HG03342 (cell line): ENCODE measurements around the gene MRPL54.

Experiments
- ATAC-seq: cut with Tn5 transposase; IDR thresholded peaks from one replicate; pipeline ENCODE4 v1.9.1; 2021; ENCODE audit warnings: mild to moderate bottlenecking, moderate library complexity; ENCODE audit not compliant: unreplicated experiment

The MRPL54 gene

DNA sequence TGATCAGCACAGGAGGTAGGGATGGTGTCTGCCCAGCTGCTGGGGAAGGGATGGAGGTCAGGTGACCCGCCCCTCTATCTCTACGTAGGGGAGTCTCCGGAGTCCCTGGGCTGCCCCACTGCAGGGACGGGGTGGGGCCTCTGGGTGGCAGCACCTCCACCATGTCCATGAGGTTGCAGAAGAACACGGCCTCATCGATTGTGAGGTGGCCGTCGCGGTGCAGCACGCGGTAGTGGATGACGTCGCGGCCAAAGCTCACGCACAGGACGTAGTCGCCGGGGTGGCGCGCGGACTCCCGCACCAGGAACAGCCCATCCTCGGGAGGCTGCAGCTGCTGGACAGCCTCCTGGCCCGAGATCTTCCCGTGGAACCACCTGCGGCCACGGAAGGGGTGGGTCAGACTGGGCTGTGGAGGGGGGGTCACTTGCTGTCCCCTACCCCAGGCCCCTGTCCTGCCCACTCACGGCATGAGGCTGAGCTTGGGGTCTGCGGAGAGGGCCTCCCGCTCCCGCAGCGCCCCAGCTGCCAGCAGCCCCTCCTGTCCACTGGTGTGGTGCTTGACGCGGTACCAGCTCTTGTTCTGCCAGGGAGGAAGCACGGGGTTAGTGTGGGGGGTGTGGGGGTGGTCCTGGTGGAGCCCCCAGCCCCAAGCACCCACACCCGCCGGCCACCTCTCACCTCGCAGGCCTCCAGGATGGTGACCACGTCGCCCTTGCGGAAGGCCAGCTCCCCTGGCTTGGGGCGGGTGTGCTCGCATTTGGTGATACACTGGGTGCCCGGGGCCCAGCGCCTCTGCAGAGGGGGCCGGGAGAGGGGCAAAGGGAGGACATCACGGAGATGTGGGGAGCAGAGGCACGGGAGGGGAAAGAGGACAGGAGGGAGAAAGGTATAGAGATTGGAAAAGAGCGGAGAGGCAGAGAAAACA is 21.4 kb downstream of the MRPL54 start:
- ATAC-seq: no peak

DNA sequence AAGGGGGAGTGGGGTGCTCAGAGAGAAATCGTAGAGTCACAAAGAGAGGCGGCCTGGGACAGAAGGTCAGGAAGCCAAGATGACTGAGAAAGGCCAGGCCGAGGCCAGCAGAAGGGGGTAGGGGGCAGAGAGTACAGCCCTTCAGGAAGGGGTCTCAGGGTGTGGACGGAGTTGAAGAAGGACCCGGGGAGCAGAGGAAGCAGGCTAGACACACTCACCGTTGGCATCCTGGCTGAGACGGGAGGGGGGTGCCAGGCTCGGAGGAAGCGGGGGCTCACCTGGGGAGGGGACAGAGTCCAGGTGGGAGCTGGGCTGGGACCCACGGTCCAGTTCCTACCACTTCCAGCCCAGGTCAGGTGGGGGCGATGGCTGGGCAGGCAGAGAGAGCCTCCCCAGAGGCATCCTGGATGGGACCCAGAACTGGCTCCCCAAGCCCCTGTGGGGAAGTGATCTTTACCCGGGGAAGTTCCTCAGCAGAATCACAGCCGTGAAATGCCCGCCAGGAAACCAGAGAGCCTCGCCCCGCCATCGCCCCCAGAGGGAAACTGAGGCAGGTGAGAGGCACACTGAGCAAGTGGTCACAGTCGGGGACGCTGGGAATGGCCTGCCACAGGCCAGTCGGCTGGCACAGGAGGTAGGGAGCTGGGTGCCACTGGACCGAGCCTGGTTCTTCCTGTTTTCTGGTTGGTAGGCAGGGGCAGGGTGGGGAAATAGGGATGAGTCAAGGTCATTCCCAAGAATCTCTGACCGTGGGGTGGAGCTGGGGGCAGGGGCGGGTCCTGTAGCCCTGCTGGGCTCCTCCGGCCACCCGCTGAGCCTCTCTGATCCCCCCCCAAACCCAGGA is 22.3 kb downstream of the MRPL54 start:
- no peak for ATAC-seq

DNA sequence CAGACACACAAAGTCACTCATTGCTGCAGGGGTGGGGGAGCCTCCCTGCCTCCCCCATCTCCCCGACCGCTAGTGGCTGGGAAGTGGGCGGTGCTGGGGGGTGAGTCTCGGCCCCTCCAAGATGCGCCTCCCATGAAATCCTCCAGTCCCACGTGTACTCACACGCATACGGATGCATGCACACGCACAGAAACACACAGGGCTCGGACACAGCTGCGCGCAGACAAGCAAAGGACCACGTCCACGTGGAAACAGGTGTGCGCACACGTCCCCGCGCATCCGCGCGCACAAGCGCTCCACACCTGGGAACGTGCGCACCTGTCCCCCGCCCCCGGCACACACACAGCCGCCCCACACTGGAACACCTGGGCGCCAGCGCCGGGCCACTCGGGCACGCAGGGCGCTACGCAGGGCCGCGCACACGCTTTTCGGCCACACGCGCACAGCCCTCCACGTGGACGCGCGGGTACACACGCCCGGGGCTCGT is 23.0 kb downstream of the MRPL54 start:
- no peak for ATAC-seq

DNA sequence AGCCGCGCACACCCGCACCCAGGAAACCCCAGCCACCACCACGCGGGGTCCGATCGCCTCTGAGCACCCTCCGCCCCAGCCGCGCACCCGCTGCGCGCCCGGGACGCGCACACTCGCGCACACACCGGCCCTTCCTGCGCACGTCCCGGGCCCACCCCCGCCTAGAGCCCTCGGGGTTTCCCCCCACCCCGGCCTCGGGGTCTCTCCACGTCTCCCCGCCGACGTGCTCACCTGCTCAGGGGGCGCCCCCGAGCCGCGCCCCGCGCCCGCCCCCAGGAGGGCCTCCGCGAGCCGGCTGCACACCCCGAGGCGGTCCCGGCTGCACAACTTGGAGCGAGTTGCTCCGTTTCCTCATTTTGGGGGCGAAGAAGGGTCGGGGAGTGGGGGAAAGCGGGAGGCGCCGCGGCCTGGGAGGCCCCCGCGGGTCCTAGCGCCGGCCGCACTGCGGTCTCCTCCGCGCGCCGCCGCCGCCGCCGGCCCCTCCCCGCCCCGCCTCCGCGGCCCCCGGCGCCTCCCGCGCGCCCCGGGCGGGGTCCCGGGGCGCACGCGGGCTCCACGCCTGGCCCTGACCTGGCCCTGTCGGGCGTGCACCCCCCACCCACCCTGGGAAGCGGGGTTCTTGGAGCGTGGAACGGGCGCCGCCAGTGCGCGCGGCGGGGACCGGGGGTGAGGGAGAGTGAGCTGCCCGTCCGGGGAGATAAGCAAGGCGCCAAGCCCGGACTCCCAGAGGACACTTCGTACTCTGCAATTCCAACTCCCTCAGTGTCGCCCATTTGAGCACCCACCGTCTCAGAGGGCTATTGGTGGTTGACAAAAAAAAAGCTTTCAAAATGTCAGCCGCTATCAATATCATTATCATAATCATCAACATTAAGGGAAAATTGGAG is 23.7 kb downstream of the MRPL54 start, which contains the start of gene MATK:
MATK (minus strand) TSS at position 444 of the 887 bp plus-strand sequence. CDS start 1,246 bp downstream, outside the sequence.
- ATAC-seq: no peak

DNA sequence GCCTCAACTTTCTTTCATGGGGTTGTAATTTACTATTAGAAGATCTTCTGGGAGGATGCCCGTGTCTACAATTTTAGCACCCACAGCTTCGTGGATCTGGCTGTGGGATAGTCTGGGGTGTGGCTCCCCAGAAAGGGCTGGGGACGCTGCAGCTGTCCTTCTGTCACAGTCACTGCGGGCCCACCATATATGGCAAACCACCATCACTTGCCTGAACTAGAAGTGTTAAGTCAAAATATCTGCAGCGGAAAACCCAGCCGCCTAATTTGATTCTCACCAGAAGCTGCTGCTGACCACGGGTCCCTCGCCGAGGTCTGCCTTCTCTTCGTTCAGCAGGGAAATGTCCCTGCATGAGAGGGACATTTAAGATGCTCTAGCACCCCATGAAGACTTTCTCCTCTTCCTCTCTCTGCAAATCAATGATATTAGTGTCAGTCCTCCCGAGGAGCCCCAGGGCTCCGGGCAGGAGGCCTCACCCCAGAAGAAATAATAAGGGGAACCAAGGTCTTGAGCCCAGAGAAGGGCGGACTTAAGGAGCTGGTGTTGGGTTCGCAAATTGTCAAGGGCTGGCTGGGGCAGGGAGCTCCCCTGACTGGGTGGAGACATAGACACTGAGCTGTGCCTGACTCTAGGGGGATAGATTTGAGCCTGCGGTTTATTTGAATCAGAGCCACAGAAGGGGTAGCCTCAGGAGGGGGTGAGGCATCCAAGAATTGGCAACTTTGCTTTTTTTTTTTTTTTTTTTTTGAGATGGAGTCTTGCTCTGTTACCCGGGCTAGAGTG is 26.7 kb downstream of the MRPL54 start:
- ATAC-seq: no peak

DNA sequence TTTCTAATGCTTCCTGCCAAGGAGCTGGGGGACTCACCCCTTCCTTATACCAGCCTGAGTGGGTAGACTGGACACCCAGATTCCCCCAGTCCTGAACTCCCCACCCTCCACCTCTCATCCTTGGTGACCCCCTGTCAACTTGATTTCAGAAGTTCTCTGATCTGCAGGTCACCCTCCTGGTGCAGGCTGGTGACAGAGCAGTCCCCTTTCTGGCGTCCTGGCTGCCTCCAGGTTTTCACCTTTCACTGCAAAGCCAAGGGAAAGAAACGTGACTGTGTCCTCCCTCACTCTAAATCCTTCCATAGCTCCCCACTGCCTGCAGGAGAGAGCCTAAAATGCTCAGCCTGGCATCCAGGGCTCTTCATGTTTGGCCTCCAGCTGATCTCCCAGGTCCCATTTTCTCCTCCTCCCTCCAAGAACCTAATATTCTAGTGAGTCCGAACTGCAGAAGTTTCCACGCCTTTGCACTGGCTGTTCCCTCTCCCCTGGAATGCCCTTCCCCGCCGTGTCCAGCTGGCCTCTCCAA is 27.8 kb downstream of the MRPL54 start:
- no peak for ATAC-seq

DNA sequence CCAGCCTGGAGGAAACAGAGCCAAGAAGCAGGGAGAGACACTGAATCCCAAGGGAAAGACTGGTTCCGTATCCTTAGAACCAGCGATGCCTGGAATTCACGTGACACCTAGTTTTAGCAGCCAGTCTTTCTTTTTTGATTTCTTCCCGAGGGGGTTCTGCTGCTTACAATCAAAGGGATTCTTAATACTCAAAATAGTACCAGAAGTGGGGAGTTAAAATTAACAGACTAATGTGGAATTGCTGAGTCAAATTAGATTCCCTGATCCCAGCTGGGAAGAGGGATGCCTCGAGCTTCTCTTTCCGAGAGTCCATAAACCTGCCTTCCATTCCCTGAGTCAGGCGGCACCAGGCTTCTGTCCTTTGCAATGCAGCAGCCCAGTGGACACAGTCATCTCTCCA is 28.5 kb downstream of the MRPL54 start:
- ATAC-seq: no peak

DNA sequence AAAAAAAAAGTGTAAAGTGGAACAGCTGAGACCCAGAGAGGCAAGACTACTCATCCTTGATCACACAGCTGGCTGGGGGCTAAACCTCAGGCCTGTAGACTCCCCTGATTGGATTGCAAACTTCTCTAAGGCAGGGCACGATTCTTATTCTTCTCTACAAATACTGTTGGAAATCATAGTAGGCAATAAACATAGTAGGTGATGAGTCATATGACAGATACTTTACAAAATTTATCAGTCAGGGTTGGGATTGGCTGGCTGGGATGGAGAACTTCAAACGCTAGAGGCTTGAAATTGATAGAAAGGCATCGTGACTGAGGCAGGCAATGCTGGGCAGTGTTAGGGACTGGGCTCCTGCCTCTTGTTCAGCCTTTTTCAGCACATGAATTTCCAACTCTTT is 29.6 kb downstream of the MRPL54 start:
- ATAC-seq: no peak

DNA sequence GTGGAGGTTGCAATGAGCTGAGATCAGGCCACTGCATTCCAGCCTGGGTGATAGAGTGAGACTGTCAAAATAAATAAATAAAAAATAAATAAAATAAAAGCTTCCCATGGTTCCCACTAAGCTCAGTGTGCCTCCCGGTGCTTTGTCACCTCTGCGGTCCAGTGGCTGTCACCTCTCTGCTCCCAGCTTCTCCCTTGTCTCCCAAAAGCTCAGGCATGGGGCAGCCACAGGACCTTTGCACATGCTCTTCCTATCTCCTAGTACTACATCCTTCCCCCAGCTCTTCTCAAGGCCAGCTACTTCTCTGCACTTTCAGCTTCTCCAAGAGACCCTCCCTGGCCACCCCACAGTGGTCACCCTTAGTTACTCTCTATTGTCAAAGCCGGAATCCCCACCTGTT is 31.3 kb downstream of the MRPL54 start:
- ATAC-seq: no peak

DNA sequence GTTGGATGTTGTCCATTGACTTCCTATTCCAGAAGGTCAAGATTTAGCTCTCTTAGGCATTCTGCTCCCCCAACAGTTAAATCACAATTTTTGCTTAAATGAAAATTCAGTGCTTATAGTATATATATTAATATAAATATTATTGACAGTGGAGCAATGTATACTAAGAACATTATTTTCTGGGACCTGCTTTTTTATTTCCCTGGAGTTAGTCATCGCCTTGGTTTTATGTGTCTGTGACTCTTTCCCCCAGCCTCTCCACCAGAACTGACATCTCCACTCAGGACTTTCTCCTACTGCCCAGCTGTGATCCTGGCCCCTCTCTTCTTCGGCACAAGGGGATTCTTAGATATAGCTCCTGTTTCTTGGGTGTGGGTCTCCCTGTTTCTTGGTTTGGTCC is 33.9 kb downstream of the MRPL54 start:
- no peak for ATAC-seq

DNA sequence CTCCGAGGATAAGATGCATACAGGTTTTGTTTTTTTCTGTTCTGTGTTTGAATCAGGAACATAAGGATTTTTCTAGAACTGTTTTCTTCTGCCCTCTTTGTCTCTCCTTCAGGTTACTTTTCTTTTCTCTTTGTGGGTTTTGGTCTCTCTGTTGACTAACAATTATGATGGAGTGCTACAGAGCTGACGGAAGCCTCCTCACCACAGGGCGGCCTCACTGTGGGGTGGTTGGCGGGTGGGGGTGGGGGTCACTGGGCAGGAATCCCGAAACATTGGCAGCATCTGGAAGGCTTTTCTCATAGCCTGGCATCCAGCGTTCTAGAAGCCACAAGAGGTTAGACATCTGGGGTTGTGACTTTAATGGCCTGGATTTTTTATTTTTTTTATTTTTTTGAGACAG is 35.7 kb downstream of the MRPL54 start:
- ATAC-seq: no peak

DNA sequence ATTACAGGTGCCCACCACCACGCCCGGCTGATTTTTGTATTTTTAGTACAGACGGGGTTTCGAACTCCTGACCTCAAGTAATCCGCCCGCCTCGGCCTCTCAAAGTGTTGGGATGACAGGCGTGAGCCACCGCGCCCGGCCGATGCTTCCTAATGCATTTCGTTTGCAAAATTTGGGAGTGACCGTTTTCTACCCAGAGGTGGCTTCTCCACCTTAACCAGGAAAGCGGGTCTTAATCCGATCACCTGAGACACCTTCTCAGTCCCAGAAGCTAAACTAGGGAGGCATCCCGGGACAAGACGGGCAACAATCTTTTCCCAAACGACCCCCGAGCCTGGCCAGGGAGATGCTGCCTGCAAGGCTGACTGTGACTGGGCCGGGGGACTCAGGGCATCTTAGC is 38.5 kb downstream of the MRPL54 start:
- ATAC-seq: no peak

DNA sequence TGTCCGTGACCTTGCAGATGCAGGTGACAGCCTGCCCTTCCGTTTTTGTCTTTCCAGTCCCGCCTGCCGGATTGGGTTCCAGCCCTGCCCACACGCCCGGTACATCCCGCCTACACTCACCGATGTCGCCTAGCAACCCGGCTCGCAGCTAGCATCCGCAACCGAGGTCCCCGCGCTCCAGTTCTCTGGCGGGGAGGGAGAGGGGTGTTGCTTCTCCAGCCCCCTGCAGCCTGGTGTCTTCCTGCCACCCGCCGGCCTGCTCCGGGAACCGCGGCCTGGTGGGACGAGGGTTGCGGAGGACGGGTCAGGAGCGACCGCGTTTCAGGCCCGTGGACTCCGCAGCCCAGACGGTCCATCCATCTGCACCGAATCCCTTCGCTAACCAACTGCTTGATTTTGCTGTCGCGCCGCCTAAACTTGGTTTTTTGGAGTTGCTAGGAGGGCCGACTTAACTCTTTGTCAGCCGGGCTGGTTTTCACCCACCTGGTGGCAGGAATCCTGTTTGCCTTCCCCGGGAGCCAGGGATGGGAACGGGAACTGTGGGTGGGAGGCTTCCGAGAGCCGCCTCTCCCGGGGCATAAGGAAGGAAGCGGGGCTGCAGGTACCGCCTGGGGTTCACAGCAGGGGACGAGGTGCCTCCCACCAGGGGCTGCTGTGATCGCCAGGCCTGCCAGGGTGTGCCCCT is 39.1 kb downstream of the MRPL54 start:
- ATAC-seq: no peak

DNA sequence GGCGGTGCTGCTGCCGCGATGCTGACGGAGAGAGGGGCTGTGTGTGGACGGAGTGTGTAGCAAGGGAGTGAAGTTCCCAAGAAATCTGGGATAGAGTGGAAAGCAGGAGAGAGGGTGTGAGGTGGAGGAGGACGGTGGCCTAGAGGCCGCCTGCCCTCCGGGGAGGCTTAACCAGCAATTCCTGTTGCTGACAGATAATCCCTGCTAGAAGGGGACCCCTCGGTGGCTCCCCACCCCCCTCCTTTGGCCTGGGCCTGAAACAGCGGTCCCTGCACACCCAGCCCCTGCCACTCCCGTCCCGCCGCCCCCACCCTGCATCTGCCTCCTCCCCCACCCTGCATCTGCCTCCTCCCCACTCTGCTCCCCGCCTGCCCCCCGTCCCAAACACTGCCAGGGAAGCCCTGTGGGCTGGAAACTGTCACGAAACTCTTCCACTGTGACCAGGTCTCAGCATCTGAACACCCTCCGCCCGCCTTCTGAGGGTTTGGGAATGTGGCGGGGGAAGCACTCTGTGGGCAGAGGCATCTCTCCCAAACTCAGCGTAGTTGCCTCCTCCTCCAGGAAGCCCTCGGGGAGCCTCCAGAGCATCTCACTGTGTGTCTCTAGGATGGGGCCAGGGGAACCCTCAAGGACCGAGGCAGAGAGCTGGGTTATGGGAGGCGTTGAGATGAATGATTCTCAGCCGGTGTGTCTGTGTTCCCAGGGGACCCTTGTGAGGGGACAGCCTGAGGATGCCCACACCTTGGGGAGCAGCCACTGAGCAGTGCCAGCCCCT is 40.8 kb downstream of the MRPL54 start:
- ATAC-seq: no peak

DNA sequence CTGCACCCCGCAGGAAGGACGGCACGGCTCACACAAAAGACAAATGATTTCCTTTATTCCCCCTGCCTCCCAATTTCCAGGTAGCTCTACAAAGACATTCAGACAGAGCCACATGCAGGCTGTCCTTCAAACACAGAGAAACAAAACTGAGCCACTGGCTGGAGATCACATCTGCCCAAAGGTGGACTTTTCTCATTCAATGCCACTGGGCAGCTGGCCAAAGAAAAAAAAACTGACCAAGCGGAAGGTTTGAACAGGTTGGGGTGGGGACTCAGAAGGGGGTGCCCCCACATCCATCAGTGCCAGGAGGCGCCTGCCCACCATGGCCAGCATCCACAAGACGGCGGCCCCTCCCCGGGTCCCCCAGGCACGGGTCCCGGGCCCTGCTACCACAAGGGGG is 41.5 kb downstream of the MRPL54 start:
- ATAC-seq: no peak

DNA sequence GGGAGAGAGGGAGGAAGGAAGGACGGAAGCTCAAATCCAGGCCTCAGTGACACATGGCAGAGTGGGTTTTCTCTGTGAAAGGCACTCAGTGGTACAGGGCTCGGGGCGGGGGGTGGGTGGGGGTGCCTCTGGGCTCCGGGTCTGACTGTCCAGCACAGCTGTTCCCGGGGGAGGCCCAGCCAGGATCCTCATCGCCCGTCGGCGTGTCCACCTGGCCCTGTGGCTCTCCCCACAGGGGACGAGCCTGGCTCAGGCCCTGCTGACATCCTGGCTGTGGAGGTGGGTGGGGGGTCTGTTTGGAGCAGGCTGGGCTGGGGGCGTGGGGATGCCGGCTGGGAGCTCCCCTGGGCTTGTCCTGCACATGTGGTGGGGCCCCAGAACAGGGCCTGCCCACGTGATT is 41.9 kb downstream of the MRPL54 start:
- ATAC-seq: no peak

DNA sequence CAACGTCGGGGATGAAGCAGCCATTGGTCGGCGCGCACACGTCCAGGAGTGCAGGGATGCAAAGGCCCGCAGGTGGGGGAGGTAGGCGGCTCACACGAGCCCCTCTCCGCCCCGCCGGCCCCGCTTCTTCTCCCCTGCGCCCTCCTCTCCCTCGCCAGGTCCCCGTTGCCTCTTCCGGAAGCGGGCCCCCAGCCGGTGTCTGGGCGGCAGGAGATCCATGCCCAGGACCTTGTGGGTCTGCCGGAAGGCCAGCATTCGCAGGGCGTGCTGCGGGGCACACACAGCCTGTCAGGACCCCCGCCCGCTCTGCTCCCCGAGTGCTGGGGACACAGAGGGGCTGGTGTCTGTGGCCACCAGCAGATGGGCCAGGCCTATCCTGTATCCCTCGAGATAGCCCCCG is 43.4 kb downstream of the MRPL54 start:
- no peak for ATAC-seq

DNA sequence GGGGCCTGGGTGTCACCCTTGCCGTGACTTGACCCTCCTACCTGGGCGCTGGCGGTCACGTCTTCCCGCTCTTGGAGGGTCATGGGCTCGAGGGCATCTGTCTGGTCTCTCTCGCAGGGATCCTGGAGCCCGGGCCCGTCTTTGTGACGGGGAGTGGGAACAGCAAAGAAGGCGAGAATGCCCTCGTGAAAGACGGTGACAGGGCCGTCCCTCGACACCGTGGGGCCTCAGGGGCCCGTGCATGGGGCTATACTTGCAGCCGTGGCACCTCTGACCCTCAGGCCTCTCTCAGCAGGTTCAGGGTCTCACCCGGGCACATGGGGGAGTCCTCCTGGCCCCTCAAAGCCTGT is 44.6 kb downstream of the MRPL54 start:
- no peak for ATAC-seq
